ENCODE measurements around the gene BCAP31.

The BCAP31 gene

GRCh38 chrX:153766098-153766817 is 42.1 kb upstream of the BCAP31 start:
- in situ Hi-C loops (cut with HindIII; ENCODE audit: low sequenced_read_pairs) = no loop called here
- H3K4me3 ChIP-seq (ENCODE audit: low read depth, low read length) = peak overlapping the region; percentile 34
- no peak for TF ChIP-seq CTCF (IDR thresholded peaks at IDR 0.05; ENCODE audit: low read depth, low read length, missing control alignments)
- peak; percentile 27 for DNase-seq (ENCODE audit: low read depth)

- no peak for TF ChIP-seq CTCF (IDR thresholded peaks at IDR 0.05; ENCODE audit: low read depth, low read length, missing control alignments)
- in situ Hi-C loops (cut with HindIII; ENCODE audit: low sequenced_read_pairs) = no loop called here
- H3K4me3 ChIP-seq (ENCODE audit: low read depth, low read length) = peak overlapping the region; percentile 34
- DNase-seq (ENCODE audit: low read depth) = no peak
Observed at GRCh38 chrX:153765138-153766079, 41.2 kb upstream of the BCAP31 start.

DNA sequence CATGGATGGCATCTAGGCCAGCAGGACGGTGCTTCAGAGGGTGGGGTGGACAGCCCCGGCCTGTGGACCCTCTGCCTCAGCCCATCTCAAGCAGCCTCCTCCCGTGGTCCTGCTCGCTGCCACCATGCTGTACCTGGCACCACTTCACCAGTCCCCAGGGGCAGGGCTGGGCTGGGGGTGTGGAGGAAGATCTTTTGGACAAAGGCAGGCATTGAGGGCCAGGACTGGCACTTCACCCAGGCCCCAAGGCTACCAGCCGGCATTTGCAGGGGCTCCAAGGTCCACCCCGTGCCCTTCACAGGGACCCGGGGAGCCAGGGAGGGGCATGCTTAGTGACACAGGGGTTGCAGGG is 40.6 kb upstream of the BCAP31 start:
- H3K4me3 ChIP-seq (ENCODE audit: low read depth, low read length) = peak overlapping the region; percentile 34
- in situ Hi-C loops (cut with HindIII; ENCODE audit: low sequenced_read_pairs) = no loop called here
- DNase-seq (ENCODE audit: low read depth) = no peak
- no peak for TF ChIP-seq CTCF (IDR thresholded peaks at IDR 0.05; ENCODE audit: low read depth, low read length, missing control alignments)

DNA sequence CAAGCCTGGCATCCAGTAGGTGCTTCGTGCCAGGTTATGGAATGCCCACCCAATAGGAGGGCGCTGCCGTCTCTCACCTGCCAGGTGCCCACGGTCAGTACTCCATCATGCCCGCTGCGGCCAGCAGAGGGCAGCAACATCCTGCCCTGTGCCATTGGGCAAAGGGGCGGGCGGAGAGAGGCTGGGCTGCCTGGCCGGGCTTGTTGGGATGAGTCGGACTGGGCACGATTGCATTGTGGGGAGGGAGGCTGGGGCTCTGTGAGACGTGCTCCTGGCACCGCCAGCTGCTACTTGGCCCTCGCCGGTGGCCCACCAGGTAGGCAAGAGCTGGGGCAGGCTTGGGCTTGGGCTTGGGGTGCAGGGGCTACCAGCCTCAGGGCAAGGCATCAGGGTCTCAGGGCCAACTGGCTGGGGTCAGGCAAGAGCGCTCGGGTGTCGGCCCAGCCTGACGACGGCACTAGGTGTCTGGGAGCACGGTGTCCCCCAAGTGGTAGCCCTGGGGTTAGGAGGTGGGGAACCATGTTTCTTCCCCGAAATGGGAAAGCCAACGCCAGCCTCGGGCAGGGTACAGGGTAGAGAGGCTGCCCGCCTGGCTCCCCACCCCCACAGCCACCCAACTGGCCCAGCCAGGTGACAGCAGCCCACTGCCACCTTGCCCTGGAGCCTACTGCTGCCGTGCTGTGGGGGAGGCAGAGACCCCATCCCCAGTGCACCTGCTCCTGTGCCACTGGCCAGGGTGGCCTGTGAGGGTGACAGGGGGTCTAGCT is 40.0 kb upstream of the BCAP31 start, which contains the start of gene PLXNB3:
Gene PLXNB3 (plus strand): TSS at position 261 of the 767 bp plus-strand sequence. CDS start 1,287 bp downstream, outside the sequence.
- TF ChIP-seq CTCF (IDR thresholded peaks at IDR 0.05; ENCODE audit: low read depth, low read length, missing control alignments) = peak; percentile 69
- peak; percentile 12 for DNase-seq (ENCODE audit: low read depth)
- in situ Hi-C loops (cut with HindIII; ENCODE audit: low sequenced_read_pairs) = no loop called here
- peak within 1 kb of the TSS; percentile 34 for H3K4me3 ChIP-seq (ENCODE audit: low read depth, low read length)

- DNase-seq (ENCODE audit: low read depth) = no peak
- no peak for TF ChIP-seq CTCF (IDR thresholded peaks at IDR 0.05; ENCODE audit: low read depth, low read length, missing control alignments)
- in situ Hi-C loops (cut with HindIII; ENCODE audit: low sequenced_read_pairs) = no loop called here
- H3K4me3 ChIP-seq (ENCODE audit: low read depth, low read length) = no peak overlapping the region
Observed at GRCh38 chrX:153763298-153763932, 39.2 kb upstream of the BCAP31 start.

Measured in astrocyte of the cerebellum (primary cell).